ENCODE measurements around the gene LIPC. TPM values are rescaled to one million over a fixed set of nuclear protein-coding genes. Genes with fewer than 3 reads are reported as not detected.

LIPC gene
- total RNA-seq, 2 donors from 2014 or later: not detected

DNA sequence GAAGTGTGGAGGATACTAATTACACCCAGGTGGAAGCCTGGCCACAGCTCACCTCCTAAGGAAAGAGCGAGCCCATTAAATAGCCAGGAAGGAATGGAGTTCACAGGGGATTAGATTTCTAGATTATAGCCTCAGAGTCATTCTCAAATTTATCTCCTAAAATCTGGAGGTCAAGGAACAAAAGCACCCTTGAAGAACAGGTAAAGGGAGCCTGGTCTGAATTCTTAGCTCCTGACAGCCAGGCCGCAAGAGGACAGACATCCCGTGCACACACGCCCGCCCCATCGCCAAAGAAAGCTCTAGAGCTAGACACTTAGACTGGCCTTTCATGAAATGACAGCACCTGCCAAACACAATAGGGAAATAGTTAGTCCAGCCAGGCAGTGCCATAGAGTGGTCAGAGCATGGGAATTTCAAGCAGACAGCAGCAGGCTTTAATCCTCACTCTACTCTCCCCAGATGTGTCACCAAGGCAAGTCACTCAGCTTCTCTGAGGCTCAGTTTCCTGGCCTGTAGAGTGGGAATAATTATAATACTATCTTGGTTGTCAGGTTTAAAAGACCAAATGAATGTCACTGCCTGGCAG is 59.2 kb downstream of the LIPC start:
- peaks cover 3% of the 10 kb centered on the region for H3K9me3 ChIP-seq
- peak; percentile 56 for DNase-seq (ENCODE audit: low spot score)
- peak overlapping the region; percentile 82 to 90 for H3K27ac ChIP-seq
- peak overlapping the region; percentile 50 for H3K4me3 ChIP-seq
- no peaks in the 10 kb centered on the region for H3K27me3 ChIP-seq (replicated peaks; ENCODE audit: insufficient read depth)
- TF ChIP-seq, protein P1, sequence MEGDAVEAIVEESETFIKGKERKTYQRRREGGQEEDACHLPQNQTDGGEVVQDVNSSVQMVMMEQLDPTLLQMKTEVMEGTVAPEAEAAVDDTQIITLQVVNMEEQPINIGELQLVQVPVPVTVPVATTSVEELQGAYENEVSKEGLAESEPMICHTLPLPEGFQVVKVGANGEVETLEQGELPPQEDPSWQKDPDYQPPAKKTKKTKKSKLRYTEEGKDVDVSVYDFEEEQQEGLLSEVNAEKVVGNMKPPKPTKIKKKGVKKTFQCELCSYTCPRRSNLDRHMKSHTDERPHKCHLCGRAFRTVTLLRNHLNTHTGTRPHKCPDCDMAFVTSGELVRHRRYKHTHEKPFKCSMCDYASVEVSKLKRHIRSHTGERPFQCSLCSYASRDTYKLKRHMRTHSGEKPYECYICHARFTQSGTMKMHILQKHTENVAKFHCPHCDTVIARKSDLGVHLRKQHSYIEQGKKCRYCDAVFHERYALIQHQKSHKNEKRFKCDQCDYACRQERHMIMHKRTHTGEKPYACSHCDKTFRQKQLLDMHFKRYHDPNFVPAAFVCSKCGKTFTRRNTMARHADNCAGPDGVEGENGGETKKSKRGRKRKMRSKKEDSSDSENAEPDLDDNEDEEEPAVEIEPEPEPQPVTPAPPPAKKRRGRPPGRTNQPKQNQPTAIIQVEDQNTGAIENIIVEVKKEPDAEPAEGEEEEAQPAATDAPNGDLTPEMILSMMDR (IDR thresholded peaks at IDR 0.05): no peak
- peak; percentile 71 for ATAC-seq (ENCODE audit: insufficient number of reproducible peaks, low FRiP score, low read depth)
- H3K36me3 ChIP-seq: no peaks in the 10 kb centered on the region
- peaks cover 8 to 43% of the 10 kb centered on the region in 2 donors for H3K4me1 ChIP-seq (ENCODE audit: control insufficient read depth in 1 of 2, low read depth in 2 of 2)

DNA sequence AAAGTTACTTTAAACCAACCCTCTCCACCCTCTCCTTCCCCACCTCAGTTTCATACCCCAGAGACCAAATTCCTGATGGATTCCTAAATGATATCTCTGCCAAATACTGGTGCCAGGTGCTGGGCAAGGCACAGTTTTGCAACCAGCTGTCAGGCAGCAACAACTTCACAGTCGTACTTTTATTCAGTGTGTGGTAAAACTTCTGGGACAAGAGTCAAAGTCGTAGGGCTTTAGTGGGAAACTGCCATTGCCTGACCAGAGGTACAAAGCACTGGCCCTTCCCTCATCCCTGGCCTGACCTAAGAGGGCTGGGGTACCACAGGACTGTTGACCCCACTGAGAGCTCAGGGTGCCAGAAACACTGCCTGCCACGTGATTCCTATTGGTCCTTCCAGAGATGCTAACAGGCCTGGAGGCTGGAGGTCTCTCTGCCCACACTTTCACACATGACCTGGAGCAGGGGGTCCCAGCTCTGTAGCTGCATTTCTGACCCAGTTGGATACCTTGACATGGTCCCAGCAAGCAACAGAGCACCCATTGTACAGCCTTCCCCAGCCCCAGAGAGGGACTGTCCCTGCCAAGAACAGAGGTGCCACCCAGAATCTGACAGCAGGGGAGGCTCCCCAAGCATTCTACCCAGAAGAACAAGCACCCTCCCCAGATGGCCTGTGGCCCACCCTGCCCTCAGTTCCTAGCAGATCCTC is 59.9 kb downstream of the LIPC start:
- H3K4me3 ChIP-seq: no peak overlapping the region
- H3K27ac ChIP-seq: peak overlapping the region; percentile 82 to 90
- H3K36me3 ChIP-seq: no peaks in the 10 kb centered on the region
- H3K27me3 ChIP-seq (replicated peaks; ENCODE audit: insufficient read depth): no peaks in the 10 kb centered on the region
- H3K9me3 ChIP-seq: peaks cover 3% of the 10 kb centered on the region
- peaks cover 8 to 43% of the 10 kb centered on the region in 2 donors for H3K4me1 ChIP-seq (ENCODE audit: control insufficient read depth in 1 of 2, low read depth in 2 of 2)
- DNase-seq (ENCODE audit: low spot score): no peak
- peak; percentile 63 for ATAC-seq (ENCODE audit: insufficient number of reproducible peaks, low FRiP score, low read depth)
- TF ChIP-seq, protein P1 (IDR thresholded peaks at IDR 0.05): no peak

DNA sequence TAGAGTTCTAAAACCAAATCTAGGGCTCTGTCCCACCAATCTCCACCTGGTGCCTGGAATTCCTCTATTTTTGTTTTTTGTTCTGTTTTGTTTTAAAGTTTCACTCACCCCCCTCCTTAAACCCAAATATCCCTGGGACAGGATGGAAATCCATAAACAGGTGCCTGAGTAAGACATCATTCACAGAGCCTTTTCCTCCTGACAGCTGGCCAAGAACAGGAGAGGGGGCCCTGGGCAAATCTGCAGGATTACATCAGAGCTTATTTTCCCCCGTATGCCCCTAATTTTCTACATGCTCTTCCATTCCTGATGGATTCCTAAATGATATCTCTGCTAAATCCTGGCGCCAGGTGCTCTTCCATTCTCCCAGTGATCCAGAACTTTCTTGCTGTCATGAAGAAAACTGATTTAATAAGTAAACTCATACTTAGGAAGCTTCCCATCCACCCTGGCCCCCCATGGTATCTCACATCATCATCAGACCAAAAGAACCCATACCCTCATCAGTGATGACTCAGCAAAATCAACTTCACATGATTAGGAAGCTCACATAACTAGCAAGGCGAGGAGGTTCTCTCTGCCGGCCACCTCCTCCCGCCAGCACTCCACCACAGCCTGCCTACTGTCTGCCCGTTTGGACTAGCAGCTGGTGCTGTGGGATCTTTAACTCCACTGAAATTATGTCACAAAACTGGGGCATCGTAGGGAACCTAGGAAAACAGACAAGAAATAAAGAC is 61.0 kb downstream of the LIPC start:
- Histone ChIP-seq H3K27me3 (replicated peaks; ENCODE audit: insufficient read depth) (no peaks in the 10 kb centered on the region), H3K36me3 (no peaks in the 10 kb centered on the region), H3K27ac (peak overlapping the region in 1 of 2 donors; percentile 12), H3K4me3 (no peak overlapping the region), H3K9me3 (peaks cover 3% of the 10 kb centered on the region), H3K4me1 (ENCODE audit: control insufficient read depth in 1 of 2, low read depth in 2 of 2) (peaks cover 8 to 38% of the 10 kb centered on the region in 2 donors)
- ATAC-seq (ENCODE audit: insufficient number of reproducible peaks, low FRiP score, low read depth): no peak
- no peak for DNase-seq (ENCODE audit: low spot score)
- TF ChIP-seq, protein P1 (IDR thresholded peaks at IDR 0.05): no peak

DNA sequence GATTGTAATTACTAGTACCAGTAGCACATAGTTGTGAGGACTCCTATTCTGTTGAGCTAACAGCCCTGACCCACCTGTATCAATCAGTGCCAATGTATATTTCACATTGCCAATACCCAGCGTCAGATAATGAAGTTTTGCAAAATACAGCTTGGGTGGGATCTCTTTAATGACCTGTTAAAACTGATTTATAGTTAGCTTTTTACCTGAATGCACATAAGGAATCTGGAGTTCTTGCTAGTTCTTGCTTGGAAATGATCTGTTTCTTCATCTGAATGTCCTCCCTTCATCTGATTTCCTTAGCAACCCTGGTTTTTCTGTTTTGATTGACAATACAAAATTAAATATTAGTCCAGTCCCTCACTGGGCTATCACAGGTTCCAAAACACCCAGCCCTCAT is 62.8 kb downstream of the LIPC start:
- TF ChIP-seq, protein P1 (IDR thresholded peaks at IDR 0.05): no peak

DNA sequence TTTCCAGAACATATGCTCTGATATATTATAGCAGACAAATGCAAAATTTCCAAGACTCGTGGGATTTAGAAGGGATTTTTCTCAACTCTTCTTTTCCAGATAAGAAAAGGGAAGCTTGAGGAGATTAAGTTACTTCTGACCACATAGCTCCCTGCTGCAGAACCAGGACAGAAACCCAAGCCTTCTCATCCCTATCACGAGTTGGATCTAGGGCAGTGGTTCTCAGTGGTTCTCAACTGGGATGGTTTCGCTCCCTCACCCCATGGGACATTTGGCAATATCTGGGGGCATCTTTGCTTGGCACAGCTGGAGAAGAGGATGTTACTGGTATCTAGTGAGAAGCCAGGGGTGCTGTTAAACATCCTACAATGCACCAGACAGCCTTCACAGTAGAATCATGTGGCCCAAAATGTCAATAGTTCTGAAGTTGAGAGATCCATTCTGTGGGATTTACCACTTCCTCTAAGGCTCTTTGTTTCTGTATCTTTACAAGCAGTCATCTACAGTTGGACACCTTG is 64.2 kb downstream of the LIPC start:
- TF ChIP-seq, protein P1 (IDR thresholded peaks at IDR 0.05): no peak
- Histone ChIP-seq H3K27ac (no peak overlapping the region), H3K36me3 (no peaks in the 10 kb centered on the region), H3K4me3 (no peak overlapping the region), H3K4me1 (ENCODE audit: control insufficient read depth in 1 of 2, low read depth in 2 of 2) (peaks cover 8 to 19% of the 10 kb centered on the region in 2 donors), H3K27me3 (replicated peaks; ENCODE audit: insufficient read depth) (no peaks in the 10 kb centered on the region), H3K9me3 (no peaks in the 10 kb centered on the region)
- DNase-seq (ENCODE audit: low spot score) (no peak), ATAC-seq (ENCODE audit: insufficient number of reproducible peaks, low FRiP score, low read depth) (no peak)

More for the DNA sequence above, 62.8 kb downstream of the LIPC start:
- Histone ChIP-seq H3K4me1 (ENCODE audit: control insufficient read depth in 1 of 2, low read depth in 2 of 2) (peaks cover 8 to 32% of the 10 kb centered on the region in 2 donors), H3K4me3 (no peak overlapping the region), H3K9me3 (no peaks in the 10 kb centered on the region), H3K27me3 (replicated peaks; ENCODE audit: insufficient read depth) (no peaks in the 10 kb centered on the region), H3K27ac (no peak overlapping the region), H3K36me3 (no peaks in the 10 kb centered on the region)
- DNase-seq (ENCODE audit: low spot score) (no peak), ATAC-seq (ENCODE audit: insufficient number of reproducible peaks, low FRiP score, low read depth) (no peak)

All from thoracic aorta (tissue), 2 donors.